Astrocyte (in vitro differentiated cells and primary cell): ENCODE measurements around the gene NKX6-1. TPM values are rescaled to one million over a fixed set of nuclear protein-coding genes. Genes with fewer than 3 reads are reported as not detected.

Source experiments
- DNase-seq: peaks from one replicate; pipeline ENCODE4 v3.0.0-alpha.2; 2010; ENCODE audit warnings: low read depth
- FAIRE-seq: peaks from 2 replicates; lab custom pipeline; 2011; peaks lifted over from hg19 to GRCh38; lab: Jason Lieb, UNC
- H2AFZ ChIP-seq: 2 replicates; pipeline ENCODE4 v1.6.0; 2012; ENCODE audit warnings: low read depth, low read length, inconsistent platforms
- H3K27ac ChIP-seq: 2 replicates; pipeline ENCODE4 v1.5.1; 2011; ENCODE audit warnings: low read depth, low read length, inconsistent platforms
- H3K27me3 ChIP-seq: 2 replicates; pipeline ENCODE4 v1.6.0; 2011; ENCODE audit warnings: low read length, inconsistent platforms; ENCODE audit not compliant: insufficient read depth
- H3K36me3 ChIP-seq: 2 replicates; pipeline ENCODE4 v1.5.1; 2011; ENCODE audit warnings: low read length, inconsistent platforms; ENCODE audit not compliant: insufficient read depth
- H3K4me1 ChIP-seq: 2 replicates; pipeline ENCODE4 v1.5.1; 2011; ENCODE audit warnings: low read length, inconsistent platforms; ENCODE audit not compliant: insufficient read depth
- H3K4me2 ChIP-seq: 2 replicates; pipeline ENCODE4 v1.6.0; 2012; ENCODE audit warnings: low read length, inconsistent platforms
- H3K4me3 ChIP-seq: 2 replicates; pipeline ENCODE4 v1.5.1; 2011; ENCODE audit warnings: low read depth, mild to moderate bottlenecking, low read length, inconsistent platforms; ENCODE audit not compliant: insufficient read depth
- H3K79me2 ChIP-seq: 2 replicates; pipeline ENCODE4 v1.6.0; 2012; ENCODE audit warnings: mild to moderate bottlenecking, low read length, inconsistent platforms; ENCODE audit not compliant: insufficient read depth
- H3K9ac ChIP-seq: 2 replicates; pipeline ENCODE4 v1.6.0; 2012; ENCODE audit warnings: mild to moderate bottlenecking, low read length, inconsistent platforms
- H3K9me3 ChIP-seq: 2 replicates; pipeline ENCODE4 v1.5.1; 2012; ENCODE audit warnings: low read depth, mild to moderate bottlenecking, low read length, inconsistent platforms; ENCODE audit not compliant: insufficient read depth
- H4K20me1 ChIP-seq: 2 replicates; pipeline ENCODE4 v1.6.0; 2012; ENCODE audit warnings: low read length, inconsistent platforms; ENCODE audit not compliant: insufficient read depth
- H3K27ac Mint-ChIP-seq: one replicate; pipeline ENCODE4 v1.8.0; 2021; ENCODE audit warnings: mild to moderate bottlenecking, mixed read lengths; ENCODE audit not compliant: unreplicated experiment
- H3K27me3 Mint-ChIP-seq: one replicate; pipeline ENCODE4 v1.8.0; 2021; ENCODE audit warnings: low read depth, mixed read lengths; ENCODE audit not compliant: unreplicated experiment
- H3K36me3 Mint-ChIP-seq: one replicate; pipeline ENCODE4 v1.8.0; 2021; ENCODE audit warnings: low read depth, mixed read lengths; ENCODE audit not compliant: unreplicated experiment
- H3K4me1 Mint-ChIP-seq: one replicate; pipeline ENCODE4 v1.8.0; 2021; ENCODE audit warnings: low read depth, mixed read lengths; ENCODE audit not compliant: unreplicated experiment
- H3K4me3 Mint-ChIP-seq: one replicate; pipeline ENCODE4 v1.8.0; 2021; ENCODE audit warnings: mild to moderate bottlenecking, moderate library complexity, mixed read lengths; ENCODE audit not compliant: unreplicated experiment
- H3K9me3 Mint-ChIP-seq: one replicate; pipeline ENCODE4 v1.8.0; 2021; ENCODE audit warnings: mild to moderate bottlenecking, mixed read lengths; ENCODE audit not compliant: unreplicated experiment
- EZH2 ChIP-seq: IDR thresholded peaks from 2 replicates; pipeline ENCODE4 v1.6.1; 2012; ENCODE audit warnings: mild to moderate bottlenecking, low read length, inconsistent platforms; ENCODE audit not compliant: insufficient read depth
- total RNA-seq: library from RNA; stranded (reverse); gene quantifications from 2 replicates; pipeline ENCODE4 v1.2.1, GENCODE V29; 2021
- TF ChIP-seq, protein P1 (sequence below): IDR thresholded peaks from 2 replicates; pipeline ENCODE4 v1.5.1; 2011; ENCODE audit warnings: low read depth, mild to moderate bottlenecking, inconsistent platforms, low read length, moderate library complexity; ENCODE audit not compliant: insufficient read depth

The NKX6-1 gene
- total RNA-seq, 1 donor from 2014 or later, result 0.14 TPM

- FAIRE-seq, result no peak
- TF ChIP-seq, protein P1, sequence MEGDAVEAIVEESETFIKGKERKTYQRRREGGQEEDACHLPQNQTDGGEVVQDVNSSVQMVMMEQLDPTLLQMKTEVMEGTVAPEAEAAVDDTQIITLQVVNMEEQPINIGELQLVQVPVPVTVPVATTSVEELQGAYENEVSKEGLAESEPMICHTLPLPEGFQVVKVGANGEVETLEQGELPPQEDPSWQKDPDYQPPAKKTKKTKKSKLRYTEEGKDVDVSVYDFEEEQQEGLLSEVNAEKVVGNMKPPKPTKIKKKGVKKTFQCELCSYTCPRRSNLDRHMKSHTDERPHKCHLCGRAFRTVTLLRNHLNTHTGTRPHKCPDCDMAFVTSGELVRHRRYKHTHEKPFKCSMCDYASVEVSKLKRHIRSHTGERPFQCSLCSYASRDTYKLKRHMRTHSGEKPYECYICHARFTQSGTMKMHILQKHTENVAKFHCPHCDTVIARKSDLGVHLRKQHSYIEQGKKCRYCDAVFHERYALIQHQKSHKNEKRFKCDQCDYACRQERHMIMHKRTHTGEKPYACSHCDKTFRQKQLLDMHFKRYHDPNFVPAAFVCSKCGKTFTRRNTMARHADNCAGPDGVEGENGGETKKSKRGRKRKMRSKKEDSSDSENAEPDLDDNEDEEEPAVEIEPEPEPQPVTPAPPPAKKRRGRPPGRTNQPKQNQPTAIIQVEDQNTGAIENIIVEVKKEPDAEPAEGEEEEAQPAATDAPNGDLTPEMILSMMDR, result no peak
- no peak for TF ChIP-seq EZH2
- no peak overlapping the region for H3K9ac ChIP-seq
- Mint-ChIP-seq H3K27me3 (peaks cover 3% of the 10 kb centered on the region), H3K9me3 (no peaks in the 10 kb centered on the region), H3K27ac (peak overlapping the region; percentile 60), H3K4me3 (no peak overlapping the region), H3K36me3 (no peaks in the 10 kb centered on the region), H3K4me1 (peaks cover 6% of the 10 kb centered on the region)
- H3K27ac ChIP-seq, result no peak overlapping the region
- no peaks in the 10 kb centered on the region for H3K79me2 ChIP-seq
- no peaks in the 10 kb centered on the region for H3K9me3 ChIP-seq
- no peaks in the 10 kb centered on the region for H3K4me1 ChIP-seq
- no peaks in the 10 kb centered on the region for H3K36me3 ChIP-seq
- H4K20me1 ChIP-seq, result no peaks in the 10 kb centered on the region
- H3K27me3 ChIP-seq, result no peaks in the 10 kb centered on the region
- no peak overlapping the region for H3K4me3 ChIP-seq
- no peak overlapping the region for H2AFZ ChIP-seq
- H3K4me2 ChIP-seq, result no peak overlapping the region
- no peak for DNase-seq
Observed at GRCh38 chr4:84456157-84456556, 42.9 kb downstream of the NKX6-1 start.

GRCh38 chr4:84455697-84456096 lies 43.4 kb downstream of the NKX6-1 start:
- Histone ChIP-seq H3K9ac (no peak overlapping the region), H2AFZ (no peak overlapping the region), H3K4me2 (no peak overlapping the region), H3K9me3 (no peaks in the 10 kb centered on the region), H3K79me2 (no peaks in the 10 kb centered on the region), H3K4me3 (no peak overlapping the region), H3K36me3 (no peaks in the 10 kb centered on the region), H4K20me1 (no peaks in the 10 kb centered on the region), H3K27ac (no peak overlapping the region), H3K27me3 (no peaks in the 10 kb centered on the region), H3K4me1 (no peaks in the 10 kb centered on the region)
- no peak overlapping the region for H3K4me3 Mint-ChIP-seq
- TF ChIP-seq, protein P1, result no peak
- no peak for TF ChIP-seq EZH2
- H3K27ac Mint-ChIP-seq, result peak overlapping the region; percentile 60
- DNase-seq, result peak; percentile 12
- H3K9me3 Mint-ChIP-seq, result no peaks in the 10 kb centered on the region
- no peaks in the 10 kb centered on the region for H3K36me3 Mint-ChIP-seq
- no peak for FAIRE-seq
- H3K27me3 Mint-ChIP-seq, result no peaks in the 10 kb centered on the region
- H3K4me1 Mint-ChIP-seq, result peaks cover 6% of the 10 kb centered on the region

GRCh38 chr4:84451546-84451945 lies 47.5 kb downstream of the NKX6-1 start:
- H3K36me3 ChIP-seq, result no peaks in the 10 kb centered on the region
- H3K4me1 Mint-ChIP-seq, result peaks cover 6% of the 10 kb centered on the region
- no peak overlapping the region for H3K27ac ChIP-seq
- no peak overlapping the region for H3K9ac ChIP-seq
- FAIRE-seq, result no peak
- H2AFZ ChIP-seq, result no peak overlapping the region
- H3K4me3 ChIP-seq, result no peak overlapping the region
- DNase-seq, result peak; percentile 5
- H3K9me3 ChIP-seq, result no peaks in the 10 kb centered on the region
- no peaks in the 10 kb centered on the region for H4K20me1 ChIP-seq
- no peak overlapping the region for H3K4me2 ChIP-seq
- no peaks in the 10 kb centered on the region for H3K9me3 Mint-ChIP-seq
- no peaks in the 10 kb centered on the region for H3K79me2 ChIP-seq
- peaks cover 2% of the 10 kb centered on the region for H3K27me3 Mint-ChIP-seq
- no peak overlapping the region for H3K27ac Mint-ChIP-seq
- no peak for TF ChIP-seq EZH2
- TF ChIP-seq, protein P1, result peak; percentile 48
- H3K27me3 ChIP-seq, result no peaks in the 10 kb centered on the region
- no peak overlapping the region for H3K4me3 Mint-ChIP-seq
- H3K4me1 ChIP-seq, result no peaks in the 10 kb centered on the region
- H3K36me3 Mint-ChIP-seq, result no peaks in the 10 kb centered on the region
